Small intestine (tissue), 7 donors: ENCODE data around the gene ZNF431. TPM values are rescaled to one million over a fixed set of nuclear protein-coding genes. Genes with fewer than 3 reads are reported as not detected.

Experiments
- DNase-seq, 2 donors: peaks; one replicate each; pipeline versions ENCODE4 v3.0.0 to v3.0.0-alpha.2; 2013
- FAIRE-seq: peaks from 2 replicates; lab custom pipeline; 2012; peaks lifted over from hg19 to GRCh38; lab: Jason Lieb, UNC
- H3K27ac ChIP-seq, 3 donors: one replicate each; pipeline ENCODE4 v1.5.1; 2013; ENCODE audit warnings: low read length in 2 of 3, mild to moderate bottlenecking in 2 of 3, control low read depth in 1 of 3, inconsistent platforms in 1 of 3, low read depth in 1 of 3, moderate library complexity in 1 of 3
- H3K27me3 ChIP-seq, 3 donors: one replicate each; pipeline ENCODE4 v1.6.1; 2013; ENCODE audit warnings: low read length in 3 of 3, inconsistent platforms in 1 of 3; ENCODE audit not compliant: control insufficient read depth in 3 of 3, insufficient read depth in 3 of 3
- H3K36me3 ChIP-seq, 3 donors: one replicate each; pipeline ENCODE4 v1.6.1; 2013; ENCODE audit warnings: low read length in 3 of 3, inconsistent platforms in 1 of 3, low read depth in 1 of 3, mild to moderate bottlenecking in 1 of 3, moderate library complexity in 1 of 3; ENCODE audit not compliant: control insufficient read depth in 3 of 3, insufficient read depth in 2 of 3
- H3K4me1 ChIP-seq, 3 donors: one replicate each; pipeline ENCODE4 v1.6.1; 2013; ENCODE audit warnings: low read length in 2 of 3, inconsistent platforms in 1 of 3, low read depth in 1 of 3, mild to moderate bottlenecking in 1 of 3, moderate library complexity in 1 of 3; ENCODE audit not compliant: control insufficient read depth in 3 of 3, insufficient read depth in 2 of 3
- H3K4me3 ChIP-seq, 3 donors: one replicate each; pipeline ENCODE4 v1.5.1; 2013; ENCODE audit warnings: low read length in 3 of 3, control low read depth in 1 of 3, inconsistent platforms in 1 of 3, low read depth in 1 of 3, mild to moderate bottlenecking in 1 of 3, moderate library complexity in 1 of 3
- H3K9me3 ChIP-seq, 2 donors: one replicate each; pipeline ENCODE4 v1.6.1; 2013; ENCODE audit warnings: low read depth in 1 of 2, low read length in 1 of 2; ENCODE audit not compliant: control insufficient read depth in 2 of 2, insufficient read depth in 1 of 2
- WGBS, 3 donors: extraction: QIAGEN DNeasy Blood & Tissue Kit; methylation state at CpG; one replicate each; pipeline ENCODE4 v1.1.7; 2013; 5-methylcytosine and 5-hydroxymethylcytosine counted together
- polyA plus RNA-seq, 4 donors: library from polyadenylated mRNA; stranded (reverse) in 3 of 4; unstranded in 1 of 4; fragments of 200-250 nt in 3 of 4; fragments of 120-200 nt in 1 of 4; gene quantifications; one replicate each; pipeline versions ENCODE4 v1.2.1 to v1.2.3, GENCODE V29; 2013
- donor health status: healthy with polysubstance abuse.
- donor health status: control.
- donor health status: control.
- donor health status: Bipolar disorder and iron deficiency.
- donor health status: healthy.

ZNF431 gene
- polyA plus RNA-seq, 4 donors = 2.7 to 31.0 (median 5.5) TPM

- Histone ChIP-seq H3K4me1 (no peaks in the 10 kb centered on the region), H3K27ac (no peak overlapping the region), H3K9me3 (peaks cover 0 to 9% of the 10 kb centered on the region in 2 donors), H3K36me3 (peaks cover 8 to 26% (median 11%) of the 10 kb centered on the region in 3 donors), H3K27me3 (no peaks in the 10 kb centered on the region), H3K4me3 (no peak overlapping the region)
- WGBS, 3 donors = 98 to 100% (median 100%) methylated on average over 1 of the region's 1 CpG
- no peak for DNase-seq
- FAIRE-seq = no peak
Observed at GRCh38 chr19:21151460-21151859, 9.6 kb downstream of the ZNF431 start.

- 93% methylated on average over 1 of the region's 1 CpG for WGBS, 3 donors
- no peaks in the 10 kb centered on the region for H3K4me1 ChIP-seq
- H3K27ac ChIP-seq = no peak overlapping the region
- FAIRE-seq (no peak), DNase-seq (no peak)
- no peaks in the 10 kb centered on the region for H3K27me3 ChIP-seq
- no peak overlapping the region for H3K4me3 ChIP-seq
- H3K36me3 ChIP-seq = peaks cover 2 to 15% (median 5%) of the 10 kb centered on the region in 3 donors
- H3K9me3 ChIP-seq = peaks cover 0 to 12% of the 10 kb centered on the region in 2 donors
Observed at GRCh38 chr19:21158523-21159135, 16.8 kb downstream of the ZNF431 start.

- Histone ChIP-seq H3K27me3 (no peaks in the 10 kb centered on the region), H3K9me3 (no peaks in the 10 kb centered on the region), H3K4me1 (no peaks in the 10 kb centered on the region), H3K36me3 (peaks cover 0 to 19% (median 6%) of the 10 kb centered on the region in 3 donors), H3K4me3 (no peak overlapping the region), H3K27ac (no peak overlapping the region)
- DNase-seq (no peak), FAIRE-seq (no peak)
- WGBS, 3 donors = 97 to 100% (median 98%) methylated on average over 5 of the region's 5 CpGs
Observed at GRCh38 chr19:21164541-21164940, 22.7 kb downstream of the ZNF431 start.

GRCh38 chr19:21166436-21166835, 24.6 kb downstream of the ZNF431 start:
- DNase-seq = no peak
- FAIRE-seq = no peak
- Histone ChIP-seq H3K27me3 (no peaks in the 10 kb centered on the region), H3K4me3 (no peak overlapping the region), H3K4me1 (no peaks in the 10 kb centered on the region), H3K9me3 (no peaks in the 10 kb centered on the region), H3K36me3 (peaks cover 0 to 21% (median 12%) of the 10 kb centered on the region in 3 donors), H3K27ac (no peak overlapping the region)
- WGBS, 3 donors = 85 to 97% (median 93%) methylated on average over 2 of the region's 2 CpGs

DNA sequence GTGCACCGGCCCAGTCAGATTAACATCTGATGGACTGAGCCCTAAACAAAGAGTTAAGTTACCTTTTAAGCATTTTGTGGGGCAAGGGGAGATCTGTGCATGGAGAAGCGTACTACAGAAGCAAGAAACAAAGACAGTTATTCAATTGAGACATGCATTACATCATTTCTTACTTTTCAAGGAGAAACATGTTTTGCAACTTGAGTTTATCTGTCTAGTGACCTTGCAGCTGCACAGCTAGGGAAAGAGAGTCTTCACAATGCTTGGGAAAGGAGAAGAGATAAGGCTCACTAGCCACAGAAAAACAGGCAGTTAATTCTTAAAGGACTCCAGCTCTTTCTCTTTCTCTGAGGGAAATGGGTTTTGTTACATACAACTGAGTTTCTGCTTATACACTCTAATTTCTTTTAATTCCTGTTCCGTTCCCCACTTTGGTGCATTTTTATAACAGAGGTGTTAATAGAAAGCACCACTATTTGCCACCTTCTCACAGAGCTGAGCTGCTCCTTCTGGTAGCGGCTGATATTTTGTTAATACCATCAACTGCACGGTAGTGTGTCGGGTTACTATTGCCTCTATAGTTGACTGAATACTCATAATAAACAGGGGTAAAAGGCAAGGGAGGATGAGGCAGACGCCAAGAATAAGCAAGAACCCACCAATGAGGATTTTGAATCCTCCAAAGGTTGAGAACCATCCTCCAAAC, 55.9 kb downstream of the ZNF431 start:
- Histone ChIP-seq H3K27ac (no peak overlapping the region), H3K9me3 (no peaks in the 10 kb centered on the region), H3K4me3 (no peak overlapping the region), H3K27me3 (no peaks in the 10 kb centered on the region), H3K36me3 (no peaks in the 10 kb centered on the region), H3K4me1 (no peaks in the 10 kb centered on the region)
- 50 to 72% (median 62%) methylated on average over 7 of the region's 7 CpGs for WGBS, 3 donors
- DNase-seq (peak in 1 of 2 donors; percentile 19), FAIRE-seq (no peak)

DNA sequence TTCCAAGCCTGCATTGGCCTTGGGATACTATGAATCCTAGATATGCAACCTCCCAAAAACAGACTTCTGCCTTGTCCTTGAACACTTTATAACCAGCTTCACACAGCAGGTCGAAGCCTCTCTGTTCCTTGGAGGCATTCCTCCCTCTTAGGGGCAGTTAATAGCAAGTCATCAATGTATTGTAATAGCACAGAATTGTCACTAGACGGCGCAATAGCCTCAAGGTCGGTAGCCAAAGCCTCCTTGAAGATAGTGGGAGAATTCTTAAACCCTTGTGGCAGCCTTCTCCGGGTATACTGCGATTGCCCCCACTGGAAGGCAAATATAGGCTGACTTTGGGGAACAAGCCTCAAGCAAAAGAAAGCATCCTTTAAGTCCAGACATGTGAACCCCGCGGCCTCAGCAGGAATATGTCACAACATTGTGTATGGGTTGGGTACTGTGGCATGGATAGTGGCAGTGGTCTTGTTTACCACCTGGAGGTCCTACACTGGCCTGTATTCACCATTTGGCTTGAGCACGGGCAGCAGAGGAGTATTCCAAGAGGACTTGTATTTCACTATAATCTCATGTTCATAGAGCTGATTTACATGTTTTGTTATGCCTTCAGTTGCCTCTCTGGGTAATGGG, 61.1 kb downstream of the ZNF431 start:
- H3K4me1 ChIP-seq = no peaks in the 10 kb centered on the region
- no peak overlapping the region for H3K27ac ChIP-seq
- FAIRE-seq (no peak), DNase-seq (peak in 1 of 2 donors; percentile 75)
- no peaks in the 10 kb centered on the region for H3K27me3 ChIP-seq
- 42 to 62% (median 49%) methylated on average over 9 of the region's 9 CpGs for whole genome bisulfite sequencing, 3 donors
- no peaks in the 10 kb centered on the region for H3K36me3 ChIP-seq
- H3K4me3 ChIP-seq = no peak overlapping the region
- no peaks in the 10 kb centered on the region for H3K9me3 ChIP-seq

- Histone ChIP-seq H3K4me1 (no peaks in the 10 kb centered on the region), H3K27ac (no peak overlapping the region), H3K36me3 (no peaks in the 10 kb centered on the region), H3K4me3 (no peak overlapping the region), H3K27me3 (no peaks in the 10 kb centered on the region), H3K9me3 (peaks cover 1 to 13% of the 10 kb centered on the region in 2 donors)
- DNase-seq (peak; percentile 11 to 86), FAIRE-seq (no peak)
- 10 to 26% (median 15%) methylated on average over 6 of the region's 6 CpGs for WGBS, 3 donors
Observed at GRCh38 chr19:21210037-21210621, 68.3 kb downstream of the ZNF431 start.

GRCh38 chr19:21221693-21222092, 79.9 kb downstream of the ZNF431 start:
- FAIRE-seq = no peak

More at GRCh38 chr19:21221693-21222092, 79.9 kb downstream of the ZNF431 start:
- DNase-seq = no peak
- Histone ChIP-seq H3K27ac (no peak overlapping the region), H3K36me3 (no peaks in the 10 kb centered on the region), H3K4me1 (no peaks in the 10 kb centered on the region), H3K27me3 (no peaks in the 10 kb centered on the region), H3K9me3 (no peaks in the 10 kb centered on the region), H3K4me3 (no peak overlapping the region)
